OCI-LY3 (cell line): ENCODE results near the gene TCEANC.

Source experiments
- CTCF ChIP-seq: fragments of 200-600, 300-600 bp; sonication (generic); IDR thresholded peaks from 2 replicates; pipeline ENCODE4 v1.5.1; 2014; ENCODE audit warnings: antibody characterized with exemption, low read length, low read depth
- EZH2phosphoT487 ChIP-seq: fragments of 200-600 bp; shearing (Covaris generic); IDR thresholded peaks from 2 replicates; pipeline ENCODE4 v1.6.1; 2018; ENCODE audit warnings: antibody characterized with exemption, mixed run types, low read depth

DNA sequence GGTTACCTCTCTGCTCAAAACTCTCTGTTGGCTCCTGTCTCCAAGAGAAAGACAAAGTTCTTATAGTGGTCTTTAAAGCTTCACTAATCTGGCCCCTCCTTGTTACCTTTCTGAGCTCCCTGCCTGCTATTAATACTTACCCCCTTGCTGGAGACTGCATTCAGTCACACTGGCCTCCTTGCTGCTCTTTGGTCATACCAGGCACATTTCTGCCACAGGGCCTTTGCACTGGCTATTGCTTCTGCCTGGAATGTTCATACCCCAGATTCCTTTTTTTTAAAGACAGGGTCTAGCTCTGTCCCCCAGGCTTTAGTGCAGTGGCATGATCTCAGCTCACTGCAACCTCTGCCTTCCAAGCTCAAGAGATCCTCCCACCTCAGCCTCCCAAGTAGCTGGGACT is 20.1 kb downstream of the TCEANC start:
- TF ChIP-seq CTCF (no peak), EZH2phosphoT487 (no peak)
